GM13976 (cell line): ENCODE measurements around the gene FAR1.

Experiments
- DNase-seq: peaks from one replicate; pipeline ENCODE4 v3.0.0; 2012; ENCODE audit warnings: low spot score
- CTCF ChIP-seq: IDR thresholded peaks from 2 replicates; pipeline ENCODE4 v1.5.1; 2012; ENCODE audit warnings: borderline replicate concordance, mild to moderate bottlenecking; ENCODE audit not compliant: insufficient read depth; ENCODE audit errors: extremely low read depth, missing control alignments, control extremely low read depth
- in situ Hi-C: fragments of 300-500 bp; cut with MboI; formaldehyde crosslinking; loops from one replicate; pipeline ENCODE4 v1.12.0; 2022; ENCODE audit warnings: low sequenced_read_pairs, mixed read lengths, inconsistent platforms; ENCODE audit not compliant: unreplicated experiment

The FAR1 gene

DNA sequence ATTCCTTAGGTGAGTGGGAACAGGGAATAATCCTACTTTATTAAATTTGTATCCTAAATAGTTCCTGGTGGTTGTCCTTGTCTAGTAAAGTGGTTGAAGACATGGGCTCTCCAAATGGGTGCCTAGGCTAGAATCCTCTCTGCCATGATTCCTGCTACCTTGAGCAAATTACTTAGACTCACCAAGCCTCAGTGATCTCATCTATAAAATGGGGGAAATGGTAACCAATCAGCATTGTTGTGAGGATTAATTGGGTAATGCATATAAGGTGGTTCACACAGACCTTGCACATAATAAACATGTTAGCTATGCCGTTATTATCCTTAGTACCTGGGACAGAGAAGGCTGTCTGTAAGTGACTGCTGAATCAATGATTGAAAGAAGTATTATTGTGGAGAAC lies 109.9 kb downstream of the FAR1 start:
- DNase-seq, result no peak
- no peak for TF ChIP-seq CTCF
- in situ Hi-C loops, result loop anchor here (10.0 kb wide), 1 partner anchor 466 kb away; no protein-coding TSS in a partner anchor

- TF ChIP-seq CTCF, result no peak
- DNase-seq, result no peak
Measured at GRCh38 chr11:13781153-13781552, 112.7 kb downstream of the FAR1 start.

More at GRCh38 chr11:13781153-13781552, 112.7 kb downstream of the FAR1 start:
- in situ Hi-C loops, result no loop called here
